ENCODE results near the gene TET3.

DNA sequence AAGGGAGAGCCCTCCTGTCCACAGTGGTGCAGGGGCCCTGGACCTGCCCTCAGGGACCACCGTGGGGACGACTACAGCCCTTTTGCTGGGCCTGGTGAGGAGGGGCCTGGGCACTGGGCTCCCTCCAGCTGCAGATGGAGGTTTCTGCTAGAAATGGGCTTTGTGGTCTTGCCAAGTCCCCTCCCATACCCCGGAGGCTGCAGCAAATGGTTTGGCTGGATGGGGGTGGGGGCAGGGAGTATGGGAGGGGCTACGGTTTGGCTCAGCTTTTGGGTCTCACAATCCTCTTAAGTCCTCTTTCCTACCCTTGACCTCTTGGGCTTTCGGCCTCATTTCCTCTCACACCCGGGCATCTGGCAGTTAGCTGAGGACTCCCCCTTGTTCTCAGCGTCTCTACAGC lies 21.7 kb downstream of the TET3 start:
- TF ChIP-seq EZH2phosphoT487 (IDR thresholded peaks at IDR 0.05; ENCODE audit: low read depth, severe bottlenecking, unreplicated experiment): no peak
- TF ChIP-seq, protein P1, sequence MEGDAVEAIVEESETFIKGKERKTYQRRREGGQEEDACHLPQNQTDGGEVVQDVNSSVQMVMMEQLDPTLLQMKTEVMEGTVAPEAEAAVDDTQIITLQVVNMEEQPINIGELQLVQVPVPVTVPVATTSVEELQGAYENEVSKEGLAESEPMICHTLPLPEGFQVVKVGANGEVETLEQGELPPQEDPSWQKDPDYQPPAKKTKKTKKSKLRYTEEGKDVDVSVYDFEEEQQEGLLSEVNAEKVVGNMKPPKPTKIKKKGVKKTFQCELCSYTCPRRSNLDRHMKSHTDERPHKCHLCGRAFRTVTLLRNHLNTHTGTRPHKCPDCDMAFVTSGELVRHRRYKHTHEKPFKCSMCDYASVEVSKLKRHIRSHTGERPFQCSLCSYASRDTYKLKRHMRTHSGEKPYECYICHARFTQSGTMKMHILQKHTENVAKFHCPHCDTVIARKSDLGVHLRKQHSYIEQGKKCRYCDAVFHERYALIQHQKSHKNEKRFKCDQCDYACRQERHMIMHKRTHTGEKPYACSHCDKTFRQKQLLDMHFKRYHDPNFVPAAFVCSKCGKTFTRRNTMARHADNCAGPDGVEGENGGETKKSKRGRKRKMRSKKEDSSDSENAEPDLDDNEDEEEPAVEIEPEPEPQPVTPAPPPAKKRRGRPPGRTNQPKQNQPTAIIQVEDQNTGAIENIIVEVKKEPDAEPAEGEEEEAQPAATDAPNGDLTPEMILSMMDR (IDR thresholded peaks at IDR 0.05; ENCODE audit: poor library complexity): no peak
